H1 (cell line): Measurements from ENCODE around the gene TNXB. TPM values are rescaled to one million over a fixed set of nuclear protein-coding genes. Genes with fewer than 3 reads are reported as not detected.

Experiments
- BRCA1 ChIP-seq: IDR thresholded peaks from 2 replicates; pipeline ENCODE4 v1.6.1; 2012; ENCODE audit warnings: low read depth, low read length, improper control_type of control experiment
- CHD1 ChIP-seq: IDR thresholded peaks from 2 replicates; pipeline ENCODE4 v1.6.1; 2012; ENCODE audit warnings: low read depth, low read length, improper control_type of control experiment
- CTBP2 ChIP-seq: IDR thresholded peaks from 2 replicates; pipeline ENCODE4 v1.7.0; 2011; ENCODE audit warnings: borderline replicate concordance, mild to moderate bottlenecking, moderate library complexity, mixed read lengths, low read length; ENCODE audit not compliant: insufficient read depth, insufficient read length
- JUND ChIP-seq: IDR thresholded peaks from 2 replicates; pipeline ENCODE4 v1.6.1; 2011; ENCODE audit warnings: mild to moderate bottlenecking, improper control_type of control experiment, low read length
- KDM1A ChIP-seq: fragments of 200-600, 300-600 bp; sonication (generic); IDR thresholded peaks from 2 replicates; pipeline ENCODE4 v1.7.1; 2016; ENCODE audit warnings: mild to moderate bottlenecking, low read length, borderline replicate concordance
- KDM4A ChIP-seq: IDR thresholded peaks from one replicate; pipeline ENCODE4 v1.7.1; 2012; ENCODE audit warnings: low read depth, mild to moderate bottlenecking, moderate library complexity, low read length, inconsistent platforms; ENCODE audit not compliant: severe bottlenecking
- SIX5 ChIP-seq: IDR thresholded peaks from 2 replicates; pipeline ENCODE4 v1.6.1; 2011; ENCODE audit warnings: mild to moderate bottlenecking, low read depth, low read length
- SP1 ChIP-seq: IDR thresholded peaks from 2 replicates; pipeline ENCODE4 v1.6.1; 2011; ENCODE audit warnings: low read depth, low read length
- polyA plus RNA-seq, 7 experiments: library from polyadenylated mRNA; depleted of rRNA in 3 of 7; stranded (reverse) in 5 of 7; unstranded in 2 of 7; fragments of >200 nt in 5 of 7; fragments of 200-250 nt in 2 of 7; gene quantifications; 1 replicate in 5 of 7; 2 replicates in 1 of 7; 4 replicates in 1 of 7; pipeline versions ENCODE4 v1.2.1 to v1.2.3, GENCODE V29; 2011 to 2013; ENCODE audit warnings: missing spikeins in 2 of 7, mixed read lengths in 2 of 7
- total RNA-seq: library from RNA; stranded (reverse); fragmentation: NEBNext Ultra II Directional; extraction: Animal tissue kit (Norgen Biotek cat#: 25700); gene quantifications from 2 replicates; pipeline ENCODE4 v1.2.1, GENCODE V29; 2021

The TNXB gene
- total and polyA plus RNA-seq, 2 of the 8 experiments (the other 6 are each of a cell fraction or from before 2014, with no cell fraction given), result 3.1 to 4.8 TPM

DNA sequence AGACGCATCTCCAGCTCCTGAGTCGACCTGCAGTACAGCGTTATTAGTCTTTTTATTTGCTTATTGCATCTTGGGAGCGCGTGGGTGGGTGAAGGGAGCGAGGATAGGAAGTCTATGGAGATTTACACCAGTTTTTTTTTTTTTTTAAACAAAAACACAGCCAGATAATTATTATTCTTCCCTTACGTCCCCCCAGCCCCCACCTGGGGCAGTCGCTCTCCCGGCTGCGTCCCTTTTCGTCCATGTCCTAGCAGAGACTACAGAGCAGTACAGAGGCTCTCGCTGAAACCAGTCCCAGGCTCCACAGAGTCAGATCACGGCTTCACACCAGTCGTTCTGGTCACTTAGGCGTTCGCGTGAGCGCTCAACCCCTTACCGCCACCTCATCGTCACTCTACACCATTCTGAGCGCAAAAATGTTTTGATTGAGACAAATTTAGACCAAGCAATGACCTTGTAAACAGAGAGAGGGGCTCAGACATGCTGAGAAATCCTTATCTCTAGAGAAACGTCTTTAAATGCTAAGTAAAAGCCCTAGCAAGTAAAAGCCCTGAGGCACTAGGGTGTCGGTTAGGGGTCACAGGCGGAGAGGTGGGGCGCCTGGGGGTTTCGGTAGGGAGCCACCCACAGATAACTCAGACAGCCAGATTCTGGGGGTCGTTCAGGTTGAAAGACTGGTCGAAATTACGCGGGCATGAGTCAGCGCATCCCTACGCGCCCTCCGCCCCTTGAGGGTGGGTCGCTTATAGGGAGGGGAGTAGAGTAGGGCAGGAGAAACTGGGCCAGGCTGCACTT is 43.8 kb upstream of the TNXB start (continued):
- TF ChIP-seq JUND, result peak; percentile 59; the same call in 1 of the 2 replicates
- no peak for TF ChIP-seq KDM1A
- TF ChIP-seq CHD1, result no peak
- no peak for TF ChIP-seq BRCA1
- TF ChIP-seq SP1, result no peak
- no peak for TF ChIP-seq CTBP2
- TF ChIP-seq SIX5, result no peak
- TF ChIP-seq KDM4A, result no peak
- TF ChIP-seq, all 59 proteins: peak for 5
